Amniotic stem cell (primary cell): ENCODE results near the gene LTBP1.

Experiments
- DNase-seq: peaks from one replicate; lab custom pipeline; 2025; lab: John Stamatoyannopoulos, UW

Gene LTBP1

DNA sequence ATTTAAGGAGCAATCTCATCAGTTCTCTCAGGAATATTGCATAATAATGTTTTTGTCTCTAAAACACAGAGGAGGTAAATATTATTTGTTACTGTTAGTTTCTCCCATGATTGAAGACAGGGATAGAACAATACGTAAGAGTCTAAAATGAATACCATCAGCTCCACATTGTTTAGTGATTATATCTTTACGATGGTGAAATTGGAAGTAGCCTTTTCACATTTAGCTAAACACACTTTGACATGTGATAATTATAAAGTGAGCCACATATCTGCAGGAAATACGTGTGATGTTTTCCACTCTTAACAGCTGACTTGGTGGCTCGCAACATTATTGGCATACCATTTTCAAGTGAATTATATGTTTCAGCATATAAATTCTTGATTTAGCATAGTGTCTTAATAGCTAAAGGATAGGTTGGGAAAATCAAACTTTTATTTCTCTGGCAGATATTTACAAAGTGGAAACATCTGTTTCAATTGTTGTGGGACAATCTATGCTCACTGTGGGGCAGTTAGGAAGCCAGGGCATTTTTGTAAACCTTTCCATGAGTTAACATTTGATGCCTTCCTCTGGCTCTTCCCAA lies 321.6 kb downstream of the LTBP1 start:
- no peak for DNase-seq

DNA sequence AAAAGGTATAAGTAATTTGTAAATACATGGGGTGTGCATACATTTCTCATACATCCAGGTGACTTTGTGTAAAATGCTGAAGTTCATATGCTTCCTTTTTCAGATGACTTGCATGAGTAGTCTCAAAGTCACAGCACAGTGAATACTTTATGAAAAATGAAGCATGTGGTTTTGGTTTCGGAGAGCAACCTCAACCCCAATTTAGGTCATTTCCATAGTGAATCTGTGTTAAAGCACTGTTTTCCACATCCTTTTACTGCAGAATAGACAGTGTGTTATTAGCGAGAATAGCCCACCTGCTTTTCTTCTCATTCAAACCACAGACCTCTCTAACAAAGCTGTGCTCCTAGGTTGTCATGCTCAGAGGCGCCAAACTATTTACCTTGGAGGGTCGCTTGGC lies 325.2 kb downstream of the LTBP1 start:
- DNase-seq = no peak

DNA sequence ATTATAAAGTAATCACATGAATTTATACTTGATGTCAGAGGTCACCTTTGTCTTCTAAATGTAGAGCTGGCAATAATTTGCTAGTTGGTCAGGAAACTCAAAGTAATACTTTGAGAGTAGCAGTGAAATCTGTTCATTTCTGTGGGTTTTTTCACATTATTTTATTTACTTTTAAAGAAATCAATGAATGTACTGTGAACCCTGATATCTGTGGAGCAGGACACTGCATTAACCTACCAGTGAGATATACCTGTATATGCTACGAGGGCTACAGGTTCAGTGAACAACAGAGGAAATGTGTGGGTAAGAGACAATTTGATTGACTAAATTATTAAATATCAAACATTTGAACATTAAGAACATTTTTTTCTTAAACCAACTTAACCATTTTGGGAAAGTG lies 326.7 kb downstream of the LTBP1 start:
- no peak for DNase-seq

GRCh38 chr2:33274524-33274923 lies 327.8 kb downstream of the LTBP1 start:
- no peak for DNase-seq

DNA sequence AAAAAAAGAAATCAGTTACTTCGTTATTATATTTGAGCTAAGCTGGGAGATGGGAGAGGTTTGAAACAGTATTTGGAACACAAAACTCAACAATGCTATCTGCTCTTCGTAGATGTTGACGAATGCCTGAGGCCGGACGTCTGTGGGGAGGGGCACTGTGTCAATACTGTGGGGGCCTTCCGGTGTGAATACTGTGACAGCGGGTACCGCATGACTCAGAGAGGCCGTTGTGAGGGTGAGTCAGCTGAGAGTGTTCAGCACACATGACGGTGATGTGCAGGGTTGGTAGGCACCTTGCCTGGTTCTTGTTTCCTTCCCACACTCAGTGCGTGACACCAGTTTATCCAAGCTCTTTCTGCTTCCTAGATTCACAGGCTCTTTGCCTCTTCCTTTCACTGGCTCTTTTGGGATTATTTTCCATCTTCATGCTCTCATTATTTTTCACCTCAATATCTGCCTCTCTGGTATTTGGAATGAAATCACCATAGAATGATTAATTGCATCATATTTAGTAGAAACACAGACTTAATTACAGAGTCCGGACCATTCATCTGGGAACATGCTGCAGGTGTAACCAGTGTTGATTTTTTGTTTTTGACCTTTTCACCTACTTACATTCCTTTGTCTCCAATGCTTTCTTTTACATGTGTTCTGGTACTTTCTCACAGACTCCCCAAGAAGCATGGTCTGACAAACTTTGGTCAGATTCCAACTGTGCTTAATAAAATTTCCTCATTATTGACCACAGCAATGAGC lies 329.1 kb downstream of the LTBP1 start:
- DNase-seq = peak; percentile 27

DNA sequence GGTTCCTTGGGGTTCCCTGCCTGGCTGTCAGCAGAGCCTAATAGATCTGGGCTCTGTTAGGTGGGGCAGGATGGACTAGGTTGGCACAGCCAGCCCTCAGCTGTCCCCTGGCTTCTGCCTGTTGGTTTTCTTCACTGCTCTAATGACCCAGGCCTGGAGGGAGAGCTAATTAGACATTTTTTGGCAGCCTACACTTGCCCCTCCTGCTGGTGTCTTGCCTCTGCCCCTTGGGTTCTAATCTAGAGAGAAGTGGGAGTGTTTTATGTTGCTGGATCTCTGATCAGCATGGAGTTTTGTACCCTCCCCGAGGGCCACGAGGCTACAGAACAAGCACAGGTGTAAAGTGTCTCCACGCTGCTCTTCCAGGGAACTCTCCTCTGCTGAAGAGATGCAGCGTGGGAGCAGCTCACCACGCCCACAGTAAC lies 330.3 kb downstream of the LTBP1 start:
- DNase-seq = no peak

DNA sequence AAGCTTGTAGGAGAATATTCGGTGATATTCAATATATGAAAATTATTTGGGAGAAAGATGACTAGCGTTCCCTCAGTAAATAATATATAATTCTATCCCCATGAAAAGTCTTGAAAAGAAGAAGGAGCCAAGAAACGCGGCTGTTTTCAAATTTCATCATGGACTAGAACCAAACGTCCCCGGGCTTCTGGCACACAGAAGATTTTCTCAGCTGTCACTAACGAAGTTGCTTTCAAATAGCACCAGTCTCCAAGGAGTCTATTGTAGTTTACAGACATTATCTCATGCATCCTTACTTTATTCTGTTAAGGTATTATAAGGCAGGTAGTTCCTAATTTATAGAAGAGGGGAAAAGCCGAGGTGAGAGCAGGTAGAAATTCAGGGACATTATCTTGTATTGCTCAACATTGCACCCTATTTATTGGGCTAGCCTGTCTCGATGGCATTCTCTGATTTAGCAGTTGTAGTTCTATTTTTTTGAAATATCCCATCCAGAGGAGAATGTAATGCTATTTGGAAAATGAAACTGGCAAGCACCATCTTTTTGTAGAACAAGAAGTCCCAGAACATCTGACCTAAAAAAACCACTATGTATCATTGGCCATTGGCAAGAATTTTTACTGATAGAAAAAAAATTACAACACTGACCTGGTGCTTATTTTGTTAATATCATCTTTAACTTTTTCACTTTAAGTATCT lies 331.6 kb downstream of the LTBP1 start:
- no peak for DNase-seq

- no peak for DNase-seq
Measured at GRCh38 chr2:33284287-33284686, 337.5 kb downstream of the LTBP1 start.

DNA sequence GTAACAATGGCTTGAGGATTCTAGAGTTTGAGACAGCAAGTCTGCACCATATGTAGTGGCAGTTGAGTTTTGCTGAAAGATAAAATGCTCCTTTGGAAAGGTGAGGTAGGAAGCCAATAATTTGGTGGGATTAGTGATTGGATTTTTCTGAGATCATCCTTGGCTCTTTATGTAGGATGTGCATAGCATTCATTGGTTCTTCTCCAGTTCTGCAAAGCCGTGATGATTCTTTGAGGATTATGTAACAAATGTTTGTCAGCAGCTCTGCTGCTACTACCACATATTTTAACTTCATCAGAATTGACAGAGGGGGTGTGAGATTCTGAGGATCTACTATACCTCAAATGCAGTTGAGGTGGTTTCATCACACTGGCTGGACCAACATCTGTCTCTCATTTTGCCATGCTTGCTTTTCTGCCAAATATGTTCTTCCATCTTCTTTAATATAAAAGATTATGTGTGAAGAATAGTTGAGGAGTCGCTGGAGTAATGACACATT lies 340.8 kb downstream of the LTBP1 start:
- DNase-seq = no peak

GRCh38 chr2:33288011-33288410 lies 341.3 kb downstream of the LTBP1 start:
- no peak for DNase-seq

GRCh38 chr2:33289961-33290360 lies 343.2 kb downstream of the LTBP1 start:
- no peak for DNase-seq

DNA sequence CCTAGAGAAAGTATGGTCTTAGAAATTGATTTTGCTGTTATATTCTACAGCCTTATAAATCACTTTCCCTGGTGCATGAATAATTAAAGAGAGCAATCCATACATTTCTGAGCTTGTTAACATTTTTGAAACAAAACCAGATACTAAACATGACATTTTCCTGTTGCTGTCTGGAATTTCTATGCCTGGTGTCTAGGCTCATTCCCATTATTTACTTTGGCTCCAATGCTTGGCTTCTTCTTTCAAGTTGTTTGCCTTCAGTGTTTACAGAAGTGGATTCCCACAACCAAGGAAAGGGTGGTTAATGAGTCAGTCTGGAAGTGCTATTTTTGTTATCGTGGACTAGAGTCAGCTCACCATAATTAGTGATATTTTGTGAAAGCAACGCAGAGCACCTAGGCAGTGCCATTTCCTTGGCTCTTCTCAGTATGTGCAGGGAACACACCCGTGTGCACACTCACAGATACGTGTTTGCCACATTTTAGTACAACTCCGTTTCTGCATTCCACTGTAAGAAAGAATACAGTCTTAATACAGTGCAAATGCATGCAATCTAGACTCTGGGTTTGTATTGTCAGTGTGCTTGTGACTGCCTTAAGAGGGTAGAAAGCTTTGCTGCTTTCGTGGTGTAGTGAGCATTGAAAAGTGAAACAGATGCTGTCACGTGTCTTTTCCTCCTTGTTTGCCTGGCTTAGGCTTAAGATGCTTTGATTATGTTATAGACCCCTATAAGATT lies 344.7 kb downstream of the LTBP1 start:
- no peak for DNase-seq

DNA sequence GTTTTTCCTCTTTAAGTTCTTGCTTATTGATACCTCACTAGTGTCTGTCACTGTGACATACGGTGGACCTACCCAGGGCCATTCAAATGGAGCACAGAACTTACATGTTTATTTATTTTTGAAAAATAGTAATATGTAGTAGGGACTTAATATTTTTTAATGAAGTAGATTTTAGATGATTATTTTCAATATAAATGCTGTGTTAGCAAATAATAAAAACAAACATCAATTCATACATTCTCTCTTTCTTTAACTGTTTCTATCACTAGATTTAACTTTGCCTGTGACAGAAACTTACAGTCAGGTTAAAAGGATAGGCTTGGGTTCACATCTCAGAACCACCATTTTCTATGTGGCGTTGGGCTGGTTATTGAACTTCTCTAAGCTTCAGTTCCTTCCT lies 345.3 kb downstream of the LTBP1 start:
- no peak for DNase-seq

DNA sequence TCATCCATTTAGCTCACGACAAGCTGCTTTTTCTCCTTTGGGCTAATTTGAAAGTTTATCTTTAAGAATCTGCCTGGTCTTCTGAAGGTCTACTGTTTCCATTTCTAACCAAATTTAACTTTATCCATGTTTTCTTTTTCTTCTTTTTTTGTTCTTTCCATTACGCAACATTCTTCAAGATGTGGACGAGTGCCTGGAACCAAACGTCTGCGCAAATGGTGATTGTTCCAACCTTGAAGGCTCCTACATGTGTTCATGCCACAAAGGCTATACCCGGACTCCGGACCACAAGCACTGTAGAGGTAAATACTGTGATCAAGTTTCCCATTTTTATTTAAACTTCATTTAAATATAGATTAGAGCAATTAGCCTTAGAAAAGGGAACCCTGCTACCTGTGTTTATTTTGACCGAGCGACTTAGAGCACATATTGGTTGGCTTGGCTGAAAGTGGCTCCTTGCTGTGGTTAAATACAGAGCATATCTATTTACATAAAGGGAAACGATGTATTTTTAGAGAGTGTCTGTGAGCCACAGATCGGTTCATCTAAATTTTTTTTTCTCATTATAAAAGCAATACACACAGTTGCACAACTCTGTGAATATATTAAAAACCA lies 346.3 kb downstream of the LTBP1 start:
- DNase-seq = no peak

DNA sequence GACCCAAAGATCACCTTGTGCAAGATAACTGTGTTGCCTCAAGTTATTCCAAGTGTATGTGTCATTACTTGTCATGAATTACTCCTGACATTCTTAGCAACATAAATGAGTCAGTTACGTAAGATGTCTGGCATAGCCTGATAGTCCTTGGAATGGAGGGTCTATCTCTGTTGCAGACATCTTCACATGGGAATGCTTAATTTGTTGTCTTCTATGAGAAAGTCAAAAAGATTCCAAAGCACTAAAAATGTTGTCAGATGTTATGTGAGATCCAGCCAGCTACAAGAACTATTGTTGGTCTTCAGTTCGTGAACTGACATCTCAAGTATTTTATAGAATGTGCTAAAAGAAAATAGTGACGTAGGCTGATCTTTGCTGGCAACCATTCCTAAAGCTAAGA lies 351.5 kb downstream of the LTBP1 start:
- no peak for DNase-seq

DNA sequence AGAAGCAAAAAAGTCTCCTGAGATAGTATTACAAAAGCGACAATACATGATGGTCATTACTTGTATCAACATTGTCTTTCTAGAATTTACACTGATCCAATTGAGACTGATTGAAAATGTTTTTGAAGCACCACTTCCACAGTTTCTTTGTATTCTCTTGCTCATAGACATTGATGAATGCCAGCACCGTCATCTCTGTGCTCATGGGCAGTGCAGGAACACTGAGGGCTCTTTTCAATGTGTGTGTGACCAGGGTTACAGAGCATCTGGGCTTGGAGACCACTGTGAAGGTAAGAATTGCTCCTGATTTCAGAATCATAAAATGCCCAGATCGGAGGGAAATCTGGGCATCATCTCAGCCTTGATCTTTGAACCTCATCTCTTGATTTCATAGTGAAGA lies 354.6 kb downstream of the LTBP1 start:
- no peak for DNase-seq

DNA sequence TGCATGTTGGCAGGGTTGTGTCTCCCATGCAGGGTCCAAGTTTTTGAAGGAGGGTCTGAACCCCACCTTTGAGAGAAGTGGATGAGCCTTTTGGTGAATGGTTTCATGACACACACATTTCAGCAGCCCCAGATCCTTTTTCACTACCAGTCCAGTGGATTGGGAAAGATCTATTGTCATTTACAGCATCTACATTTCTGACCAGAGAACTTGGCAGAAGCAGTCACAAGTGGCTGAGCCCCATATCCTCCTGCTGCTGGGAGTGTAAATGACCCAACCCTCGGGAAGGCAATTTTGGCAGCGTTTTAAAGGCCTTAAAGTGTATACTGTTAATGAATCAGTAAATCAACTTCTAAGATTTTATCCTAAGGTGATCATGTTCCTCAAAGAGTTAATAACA lies 355.6 kb downstream of the LTBP1 start:
- no peak for DNase-seq

GRCh38 chr2:33304032-33304864 lies 357.5 kb downstream of the LTBP1 start:
- no peak for DNase-seq

GRCh38 chr2:33307659-33308270 lies 361.0 kb downstream of the LTBP1 start:
- no peak for DNase-seq

GRCh38 chr2:33312355-33312754 lies 365.6 kb downstream of the LTBP1 start:
- DNase-seq = no peak

DNA sequence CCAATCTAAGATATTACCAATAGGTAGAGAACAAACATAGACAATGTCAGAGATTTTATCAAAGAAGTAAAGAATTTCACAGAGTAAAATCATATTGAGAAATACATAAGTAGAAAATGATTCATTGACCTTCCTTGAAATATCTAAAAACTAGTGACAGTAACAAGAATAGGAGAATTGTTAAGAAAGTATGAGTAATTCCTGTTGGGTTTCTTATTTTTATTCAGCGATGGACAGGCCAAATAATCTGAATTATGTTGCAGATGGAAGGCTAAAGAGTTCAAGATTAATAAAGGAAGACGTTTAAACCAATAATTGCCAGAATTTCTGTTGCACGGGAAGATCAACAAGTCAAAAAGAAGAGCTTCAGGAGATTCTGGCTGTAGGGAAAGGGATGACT lies 366.3 kb downstream of the LTBP1 start:
- no peak for DNase-seq
